Astrocyte (in vitro differentiated cells and primary cell): ENCODE measurements around the gene LMX1B. TPM values are rescaled to one million over a fixed set of nuclear protein-coding genes. Genes with fewer than 3 reads are reported as not detected.

Experiments
- DNase-seq: peaks from one replicate; pipeline ENCODE4 v3.0.0-alpha.2; 2010; ENCODE audit warnings: low read depth
- FAIRE-seq: peaks from 2 replicates; lab custom pipeline; 2011; peaks lifted over from hg19 to GRCh38; lab: Jason Lieb, UNC
- H2AFZ ChIP-seq: 2 replicates; pipeline ENCODE4 v1.6.0; 2012; ENCODE audit warnings: low read depth, low read length, inconsistent platforms
- H3K27ac ChIP-seq: 2 replicates; pipeline ENCODE4 v1.5.1; 2011; ENCODE audit warnings: low read depth, low read length, inconsistent platforms
- H3K27me3 ChIP-seq: 2 replicates; pipeline ENCODE4 v1.6.0; 2011; ENCODE audit warnings: low read length, inconsistent platforms; ENCODE audit not compliant: insufficient read depth
- H3K36me3 ChIP-seq: 2 replicates; pipeline ENCODE4 v1.5.1; 2011; ENCODE audit warnings: low read length, inconsistent platforms; ENCODE audit not compliant: insufficient read depth
- H3K4me1 ChIP-seq: 2 replicates; pipeline ENCODE4 v1.5.1; 2011; ENCODE audit warnings: low read length, inconsistent platforms; ENCODE audit not compliant: insufficient read depth
- H3K4me2 ChIP-seq: 2 replicates; pipeline ENCODE4 v1.6.0; 2012; ENCODE audit warnings: low read length, inconsistent platforms
- H3K4me3 ChIP-seq: 2 replicates; pipeline ENCODE4 v1.5.1; 2011; ENCODE audit warnings: low read depth, mild to moderate bottlenecking, low read length, inconsistent platforms; ENCODE audit not compliant: insufficient read depth
- H3K79me2 ChIP-seq: 2 replicates; pipeline ENCODE4 v1.6.0; 2012; ENCODE audit warnings: mild to moderate bottlenecking, low read length, inconsistent platforms; ENCODE audit not compliant: insufficient read depth
- H3K9ac ChIP-seq: 2 replicates; pipeline ENCODE4 v1.6.0; 2012; ENCODE audit warnings: mild to moderate bottlenecking, low read length, inconsistent platforms
- H3K9me3 ChIP-seq: 2 replicates; pipeline ENCODE4 v1.5.1; 2012; ENCODE audit warnings: low read depth, mild to moderate bottlenecking, low read length, inconsistent platforms; ENCODE audit not compliant: insufficient read depth
- H4K20me1 ChIP-seq: 2 replicates; pipeline ENCODE4 v1.6.0; 2012; ENCODE audit warnings: low read length, inconsistent platforms; ENCODE audit not compliant: insufficient read depth
- H3K27ac Mint-ChIP-seq: one replicate; pipeline ENCODE4 v1.8.0; 2021; ENCODE audit warnings: mild to moderate bottlenecking, mixed read lengths; ENCODE audit not compliant: unreplicated experiment
- H3K27me3 Mint-ChIP-seq: one replicate; pipeline ENCODE4 v1.8.0; 2021; ENCODE audit warnings: low read depth, mixed read lengths; ENCODE audit not compliant: unreplicated experiment
- H3K36me3 Mint-ChIP-seq: one replicate; pipeline ENCODE4 v1.8.0; 2021; ENCODE audit warnings: low read depth, mixed read lengths; ENCODE audit not compliant: unreplicated experiment
- H3K4me1 Mint-ChIP-seq: one replicate; pipeline ENCODE4 v1.8.0; 2021; ENCODE audit warnings: low read depth, mixed read lengths; ENCODE audit not compliant: unreplicated experiment
- H3K4me3 Mint-ChIP-seq: one replicate; pipeline ENCODE4 v1.8.0; 2021; ENCODE audit warnings: mild to moderate bottlenecking, moderate library complexity, mixed read lengths; ENCODE audit not compliant: unreplicated experiment
- H3K9me3 Mint-ChIP-seq: one replicate; pipeline ENCODE4 v1.8.0; 2021; ENCODE audit warnings: mild to moderate bottlenecking, mixed read lengths; ENCODE audit not compliant: unreplicated experiment
- EZH2 ChIP-seq: IDR thresholded peaks from 2 replicates; pipeline ENCODE4 v1.6.1; 2012; ENCODE audit warnings: mild to moderate bottlenecking, low read length, inconsistent platforms; ENCODE audit not compliant: insufficient read depth
- total RNA-seq: library from RNA; stranded (reverse); gene quantifications from 2 replicates; pipeline ENCODE4 v1.2.1, GENCODE V29; 2021
- TF ChIP-seq, protein P1 (sequence below): IDR thresholded peaks from 2 replicates; pipeline ENCODE4 v1.5.1; 2011; ENCODE audit warnings: low read depth, mild to moderate bottlenecking, inconsistent platforms, low read length, moderate library complexity; ENCODE audit not compliant: insufficient read depth

LMX1B gene
- total RNA-seq, 1 donor from 2014 or later = 0.45 TPM

GRCh38 chr9:126587187-126588185 lies 26.2 kb upstream of the LMX1B start:
- Mint-ChIP-seq H3K36me3 (no peaks in the 10 kb centered on the region), H3K9me3 (peaks cover 5% of the 10 kb centered on the region), H3K4me3 (no peak overlapping the region), H3K27me3 (peaks cover 17% of the 10 kb centered on the region), H3K27ac (peak overlapping the region; percentile 55), H3K4me1 (peaks cover 5% of the 10 kb centered on the region)
- H2AFZ ChIP-seq = no peak overlapping the region
- DNase-seq (peak; percentile 22), FAIRE-seq (no peak)
- no peak for TF ChIP-seq EZH2
- TF ChIP-seq, protein P1, sequence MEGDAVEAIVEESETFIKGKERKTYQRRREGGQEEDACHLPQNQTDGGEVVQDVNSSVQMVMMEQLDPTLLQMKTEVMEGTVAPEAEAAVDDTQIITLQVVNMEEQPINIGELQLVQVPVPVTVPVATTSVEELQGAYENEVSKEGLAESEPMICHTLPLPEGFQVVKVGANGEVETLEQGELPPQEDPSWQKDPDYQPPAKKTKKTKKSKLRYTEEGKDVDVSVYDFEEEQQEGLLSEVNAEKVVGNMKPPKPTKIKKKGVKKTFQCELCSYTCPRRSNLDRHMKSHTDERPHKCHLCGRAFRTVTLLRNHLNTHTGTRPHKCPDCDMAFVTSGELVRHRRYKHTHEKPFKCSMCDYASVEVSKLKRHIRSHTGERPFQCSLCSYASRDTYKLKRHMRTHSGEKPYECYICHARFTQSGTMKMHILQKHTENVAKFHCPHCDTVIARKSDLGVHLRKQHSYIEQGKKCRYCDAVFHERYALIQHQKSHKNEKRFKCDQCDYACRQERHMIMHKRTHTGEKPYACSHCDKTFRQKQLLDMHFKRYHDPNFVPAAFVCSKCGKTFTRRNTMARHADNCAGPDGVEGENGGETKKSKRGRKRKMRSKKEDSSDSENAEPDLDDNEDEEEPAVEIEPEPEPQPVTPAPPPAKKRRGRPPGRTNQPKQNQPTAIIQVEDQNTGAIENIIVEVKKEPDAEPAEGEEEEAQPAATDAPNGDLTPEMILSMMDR = no peak
- no peak overlapping the region for H3K4me2 ChIP-seq
- no peaks in the 10 kb centered on the region for H3K36me3 ChIP-seq
- no peaks in the 10 kb centered on the region for H3K4me1 ChIP-seq
- no peak overlapping the region for H3K4me3 ChIP-seq
- H3K27ac ChIP-seq = no peak overlapping the region
- H3K27me3 ChIP-seq = peaks cover 25% of the 10 kb centered on the region
- no peaks in the 10 kb centered on the region for H3K9me3 ChIP-seq
- no peak overlapping the region for H3K9ac ChIP-seq
- no peaks in the 10 kb centered on the region for H3K79me2 ChIP-seq
- no peaks in the 10 kb centered on the region for H4K20me1 ChIP-seq

- H3K36me3 Mint-ChIP-seq = no peaks in the 10 kb centered on the region
- H3K27ac Mint-ChIP-seq = no peak overlapping the region
- H3K4me1 Mint-ChIP-seq = peaks cover 5% of the 10 kb centered on the region
Measured at GRCh38 chr9:126588491-126589168, 25.1 kb upstream of the LMX1B start.

More at GRCh38 chr9:126588491-126589168, 25.1 kb upstream of the LMX1B start:
- H3K9ac ChIP-seq = no peak overlapping the region
- no peaks in the 10 kb centered on the region for H3K79me2 ChIP-seq
- H2AFZ ChIP-seq = no peak overlapping the region
- no peaks in the 10 kb centered on the region for H3K4me1 ChIP-seq
- FAIRE-seq (no peak), DNase-seq (no peak)
- H3K9me3 ChIP-seq = no peaks in the 10 kb centered on the region
- H3K36me3 ChIP-seq = no peaks in the 10 kb centered on the region
- no peak overlapping the region for H3K4me3 Mint-ChIP-seq
- no peaks in the 10 kb centered on the region for H4K20me1 ChIP-seq
- H3K27me3 ChIP-seq = peaks cover 31% of the 10 kb centered on the region
- H3K27me3 Mint-ChIP-seq = peaks cover 9% of the 10 kb centered on the region
- TF ChIP-seq, protein P1 = no peak
- no peak for TF ChIP-seq EZH2
- peaks cover 5% of the 10 kb centered on the region for H3K9me3 Mint-ChIP-seq
- no peak overlapping the region for H3K4me2 ChIP-seq
- no peak overlapping the region for H3K27ac ChIP-seq
- no peak overlapping the region for H3K4me3 ChIP-seq
